CD14-positive monocyte (primary cell): ENCODE results near the gene PVALEF. TPM values are rescaled to one million over a fixed set of nuclear protein-coding genes. Genes with fewer than 3 reads are reported as not detected.

Experiments used
- DNase-seq, 3 donors: peaks; one replicate each; pipeline ENCODE4 v3.0.0-alpha.2; 2011 to 2022
- H2AFZ ChIP-seq: 2 replicates; pipeline ENCODE4 v1.6.0; 2012; ENCODE audit warnings: mild to moderate bottlenecking, low read depth, low read length, inconsistent platforms; ENCODE audit not compliant: insufficient read depth, poor library complexity, severe bottlenecking
- H3K27ac ChIP-seq, 2 donors: 1 replicate in 1 of 2; 2 replicates in 1 of 2; pipeline ENCODE4 v1.5.1; 2012 to 2013; ENCODE audit warnings: low read length in 2 of 2, control low read depth in 1 of 2, inconsistent platforms in 1 of 2, low read depth in 1 of 2, mild to moderate bottlenecking in 1 of 2
- H3K27me3 ChIP-seq, 2 donors: one replicate each; pipeline versions ENCODE4 v1.6.0 to v1.6.1; 2011 to 2013; ENCODE audit warnings: low read length in 2 of 2; ENCODE audit not compliant: control insufficient read depth in 2 of 2, insufficient read depth in 2 of 2
- H3K36me3 ChIP-seq, 2 donors: replicated peaks in 1 of 2; 1 replicate in 1 of 2; 2 replicates in 1 of 2; pipeline versions ENCODE4 v1.5.1 to v1.6.1; 2012 to 2013; ENCODE audit warnings: low read length in 2 of 2, control low read depth in 1 of 2, inconsistent platforms in 1 of 2, mild to moderate bottlenecking in 1 of 2; ENCODE audit not compliant: insufficient read depth in 2 of 2, control insufficient read depth in 1 of 2
- H3K4me1 ChIP-seq, 2 donors: 1 replicate in 1 of 2; 2 replicates in 1 of 2; pipeline versions ENCODE4 v1.5.1 to v1.6.1; 2012 to 2013; ENCODE audit warnings: low read length in 2 of 2, control low read depth in 1 of 2, inconsistent platforms in 1 of 2, mild to moderate bottlenecking in 1 of 2, moderate library complexity in 1 of 2; ENCODE audit not compliant: insufficient read depth in 2 of 2, control insufficient read depth in 1 of 2
- H3K4me2 ChIP-seq: replicated peaks from 2 replicates; pipeline ENCODE3; 2012; ENCODE audit warnings: low read length, moderate library complexity, mild to moderate bottlenecking; ENCODE audit not compliant: poor library complexity, severe bottlenecking; ENCODE audit errors: extremely low read depth
- H3K4me3 ChIP-seq, 3 experiments: fragments of 200-600 bp in 1 of 3; sonication (generic) in 1 of 3; replicated peaks in 1 of 3; 1 replicate in 2 of 3; 2 replicates in 1 of 3; pipeline ENCODE4 v1.5.1; 2011 to 2013; ENCODE audit warnings: low read length in 3 of 3, mild to moderate bottlenecking in 3 of 3, control low read depth in 2 of 3, low read depth in 2 of 3, inconsistent platforms in 1 of 3, moderate library complexity in 1 of 3
- H3K79me2 ChIP-seq: 2 replicates; pipeline ENCODE4 v1.6.0; 2012; ENCODE audit warnings: mild to moderate bottlenecking, control low read depth, inconsistent platforms, low read length, moderate library complexity; ENCODE audit not compliant: insufficient read depth
- H3K9ac ChIP-seq: 2 replicates; pipeline ENCODE4 v1.6.0; 2017; ENCODE audit warnings: low read length, mild to moderate bottlenecking; ENCODE audit not compliant: insufficient read depth, poor library complexity, severe bottlenecking
- H3K9me3 ChIP-seq, 2 donors: replicated peaks in 1 of 2; 1 replicate in 1 of 2; 2 replicates in 1 of 2; pipeline versions ENCODE4 v1.5.1 to v1.6.1; 2012 to 2013; ENCODE audit warnings: low read length in 2 of 2, control low read depth in 1 of 2; ENCODE audit not compliant: control insufficient read depth in 1 of 2, insufficient read depth in 1 of 2
- H4K20me1 ChIP-seq: 2 replicates; pipeline ENCODE4 v1.6.0; 2012; ENCODE audit warnings: mild to moderate bottlenecking, low read length, control low read depth, moderate library complexity; ENCODE audit not compliant: insufficient read depth
- H3K27ac Mint-ChIP-seq, 7 donors: one replicate each; pipeline ENCODE4 v1.8.0; 2020; ENCODE audit warnings: mild to moderate bottlenecking in 7 of 7, mixed read lengths in 7 of 7, moderate library complexity in 6 of 7, inconsistent platforms in 2 of 7
- H3K27me3 Mint-ChIP-seq, 3 donors: one replicate each; pipeline ENCODE4 v1.8.0; 2021 to 2022; ENCODE audit warnings: low read depth in 3 of 3, mild to moderate bottlenecking in 3 of 3, mixed read lengths in 3 of 3, moderate library complexity in 3 of 3, inconsistent platforms in 1 of 3
- H3K36me3 Mint-ChIP-seq, 2 donors: one replicate each; pipeline ENCODE4 v1.8.0; 2020; ENCODE audit warnings: mixed read lengths in 2 of 2, inconsistent platforms in 1 of 2, mild to moderate bottlenecking in 1 of 2
- H3K4me1 Mint-ChIP-seq: one replicate; pipeline ENCODE4 v1.8.0; 2020; ENCODE audit warnings: mild to moderate bottlenecking, mixed read lengths
- H3K4me3 Mint-ChIP-seq, 2 donors: one replicate each; pipeline ENCODE4 v1.8.0; 2020; ENCODE audit warnings: mild to moderate bottlenecking in 2 of 2, mixed read lengths in 2 of 2, moderate library complexity in 1 of 2
- H3K9me3 Mint-ChIP-seq, 7 donors: one replicate each; pipeline ENCODE4 v1.8.0; 2020 to 2022; ENCODE audit warnings: mixed read lengths in 7 of 7, mild to moderate bottlenecking in 6 of 7, moderate library complexity in 6 of 7, inconsistent platforms in 2 of 7
- CTCF ChIP-seq: fragments of 200-600 bp; IDR thresholded peaks from one replicate; pipeline ENCODE4 v1.8.0; 2022; ENCODE audit warnings: antibody characterized with exemption, mild to moderate bottlenecking
- WGBS: methylation state at CpG from one replicate; pipeline ENCODE4 v1.1.5; 2013; ENCODE audit warnings: missing lambda C conversion rate; ENCODE audit not compliant: insufficient coverage; 5-methylcytosine and 5-hydroxymethylcytosine counted together
- intact Hi-C, 2 donors: fragments of 100-400 bp; cut with micrococcal nuclease; formaldehyde crosslinking; loops; one replicate each; pipeline versions ENCODE4 v1.15.0 to v1.15.1; 2023
- polyA plus RNA-seq, 3 donors: library from polyadenylated mRNA; depleted of rRNA in 1 of 3; unstranded in 2 of 3; stranded (reverse) in 1 of 3; fragments of 300-500 nt in 2 of 3; fragments of >200 nt in 1 of 3; fragmentation: Illumina TruSeq in 2 of 3; gene quantifications; 1 replicate in 2 of 3; 2 replicates in 1 of 3; pipeline ENCODE4 v1.2.3, GENCODE V29; 2012 to 2021

The PVALEF gene
- polyA plus RNA-seq, 3 donors = not detected

- peaks cover 0 to under 1% (median 0%) of the 10 kb centered on the region in 7 donors for H3K9me3 Mint-ChIP-seq
- H3K27ac Mint-ChIP-seq = no peak overlapping the region
- H3K4me1 Mint-ChIP-seq = peaks cover 27% of the 10 kb centered on the region
- TF ChIP-seq CTCF = no peak
- Histone ChIP-seq H3K9ac (peak overlapping the region; percentile 76), H3K4me1 (peaks cover 26 to 36% of the 10 kb centered on the region in 2 donors), H3K4me2 (peak overlapping the region; percentile 99), H3K79me2 (peaks cover 4% of the 10 kb centered on the region), H4K20me1 (no peaks in the 10 kb centered on the region), H3K4me3 (peak overlapping the region; percentile 43 to 86 (median 48)), H3K27ac (peak overlapping the region in 1 of 2 donors; percentile 76), H2AFZ (peak overlapping the region; percentile 92), H3K36me3 (peaks cover 4 to 5% of the 10 kb centered on the region in 2 donors), H3K27me3 (no peaks in the 10 kb centered on the region), H3K9me3 (no peaks in the 10 kb centered on the region)
- H3K4me3 Mint-ChIP-seq = peak overlapping the region; percentile 21 to 58
- intact Hi-C loops = loop anchor here (2.0 to 10.0 kb wide), 3 partner anchors 16 to 188 kb away; partner anchors contain the start of genes BAIAP2 (in 1 of the 2), NDUFAF8 (in 1 of the 2) and TEPSIN (in 1 of the 2)
- peaks cover 0 to 5% (median 0%) of the 10 kb centered on the region in 3 donors for H3K27me3 Mint-ChIP-seq
- no peak for DNase-seq
- under 1% methylated on average over 29 of the region's 30 CpGs for WGBS
- H3K36me3 Mint-ChIP-seq = peaks cover 7 to 15% of the 10 kb centered on the region in 2 donors
Observed at GRCh38 chr17:81222620-81222905, 57.3 kb downstream of the PVALEF start.

DNA sequence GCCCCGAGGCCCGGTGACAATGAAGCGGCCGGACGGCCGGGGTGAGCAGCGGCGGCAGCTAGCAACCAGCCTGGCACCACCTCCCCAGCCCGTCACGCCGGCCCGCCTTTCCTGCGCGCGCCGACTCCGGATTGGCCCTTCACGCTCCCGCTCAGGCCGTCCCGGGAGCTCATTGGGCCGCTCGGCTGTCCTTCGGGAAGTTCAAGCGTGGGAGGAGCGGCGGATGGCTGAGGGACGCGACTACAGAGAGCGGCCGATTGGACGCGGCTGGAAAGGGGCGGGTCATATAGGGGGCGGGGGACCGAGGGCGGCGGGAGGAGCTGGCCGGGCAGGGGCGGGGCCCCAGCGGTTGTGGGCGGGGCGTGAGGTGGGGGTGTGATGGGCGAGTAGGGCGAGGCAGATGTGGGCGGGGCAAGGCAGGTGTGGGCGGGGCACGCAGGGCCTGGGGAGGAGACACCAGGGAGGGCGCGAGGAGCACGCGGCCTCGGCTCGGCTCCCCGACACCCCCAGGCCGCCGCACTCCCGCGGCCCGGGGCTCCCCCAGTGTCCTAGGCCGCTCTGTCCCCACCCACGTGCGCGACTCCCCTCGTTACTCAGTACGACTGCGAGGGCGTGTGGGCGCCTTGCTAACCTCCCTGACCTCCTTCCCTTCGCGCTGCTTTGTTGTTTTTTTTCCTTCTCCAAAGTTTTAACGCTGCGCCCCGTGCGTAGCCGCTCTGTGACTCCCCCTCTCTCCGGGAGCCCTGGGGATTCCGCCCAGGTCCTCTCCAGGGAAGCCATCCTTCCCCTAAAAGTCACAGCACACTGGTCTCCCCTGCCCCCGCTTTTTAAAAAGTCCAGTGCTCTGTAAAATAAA, 57.8 kb downstream of the PVALEF start, which contains the start of gene CEP131:
Gene CEP131, minus strand, starts transcription at position 60 of the 856 bp plus-strand sequence. CDS start 2,909 bp downstream, outside the sequence.
- H3K27me3 ChIP-seq = no peaks in the 10 kb centered on the region
- Mint-ChIP-seq H3K27ac (peak within 1 kb of the TSS; percentile 70 to 91 (median 86)), H3K9me3 (peaks cover 0 to 2% (median 0%) of the 10 kb centered on the region in 7 donors), H3K4me3 (peak within 1 kb of the TSS; percentile 78 to 92), H3K27me3 (peaks cover 0 to 4% (median 0%) of the 10 kb centered on the region in 3 donors), H3K36me3 (peaks cover 6 to 15% of the 10 kb centered on the region in 2 donors), H3K4me1 (peaks cover 32% of the 10 kb centered on the region)
- H3K4me1 ChIP-seq = peaks cover 31 to 42% of the 10 kb centered on the region in 2 donors
- peak; percentile 97 to 98 (median 98) for DNase-seq
- H3K4me3 ChIP-seq = peak within 1 kb of the TSS; percentile 43 to 86 (median 48)
- peak within 1 kb of the TSS; percentile 30 to 76 for H3K27ac ChIP-seq
- peak within 1 kb of the TSS; percentile 99 for H3K4me2 ChIP-seq
- H4K20me1 ChIP-seq = no peaks in the 10 kb centered on the region
- peak within 1 kb of the TSS; percentile 92 for H2AFZ ChIP-seq
- no peak for TF ChIP-seq CTCF
- H3K9me3 ChIP-seq = no peaks in the 10 kb centered on the region
- H3K79me2 ChIP-seq = peaks cover 4% of the 10 kb centered on the region
- intact Hi-C loops = loop anchor here (1.0 to 10.0 kb wide), 4 partner anchors 16 to 188 kb away; partner anchors contain the start of genes NDUFAF8 (in 2 of the 2), TEPSIN (in 2 of the 2) and BAIAP2 (in 1 of the 2)
- H3K9ac ChIP-seq = peak within 1 kb of the TSS; percentile 76
- under 1% methylated on average over 64 of the region's 79 CpGs for WGBS
- H3K36me3 ChIP-seq = peaks cover 4 to 5% of the 10 kb centered on the region in 2 donors
